Neuronal stem cell (in vitro differentiated cells): ENCODE data around the gene LMO2.

ENCODE experiments used
- DNase-seq: peaks from one replicate; pipeline ENCODE4 v3.0.0-alpha.2; 2013; ENCODE audit warnings: low spot score
- H2AFZ ChIP-seq: one replicate; pipeline ENCODE4 v1.6.1; 2013; ENCODE audit warnings: mild to moderate bottlenecking, low read length, inconsistent platforms
- H2AK5ac ChIP-seq: 2 replicates; pipeline ENCODE4 v1.6.1; 2013; ENCODE audit warnings: low read depth, mild to moderate bottlenecking, inconsistent platforms, low read length, moderate library complexity, mixed read lengths
- H2BK120ac ChIP-seq: 2 replicates; pipeline ENCODE4 v1.6.1; 2013; ENCODE audit warnings: low read depth, mild to moderate bottlenecking, inconsistent platforms, low read length, moderate library complexity, mixed read lengths
- H2BK12ac ChIP-seq: one replicate; pipeline ENCODE4 v1.6.1; 2013; ENCODE audit warnings: low read length, inconsistent platforms
- H2BK15ac ChIP-seq: 2 replicates; pipeline ENCODE4 v1.6.1; 2013; ENCODE audit warnings: mild to moderate bottlenecking, low read length, inconsistent platforms, mixed read lengths
- H2BK5ac ChIP-seq: one replicate; pipeline ENCODE4 v1.6.1; 2013; ENCODE audit warnings: inconsistent platforms, mild to moderate bottlenecking, low read length, moderate library complexity
- H3K14ac ChIP-seq: one replicate; pipeline ENCODE4 v1.6.1; 2013; ENCODE audit warnings: low read length, inconsistent platforms
- H3K18ac ChIP-seq: 2 replicates; pipeline ENCODE4 v1.6.1; 2013; ENCODE audit warnings: low read length, inconsistent platforms
- H3K23ac ChIP-seq: 2 replicates; pipeline ENCODE4 v1.6.1; 2013; ENCODE audit warnings: low read depth, mild to moderate bottlenecking, mixed read lengths, low read length, inconsistent platforms; ENCODE audit not compliant: poor library complexity
- H3K27ac ChIP-seq: replicated peaks from 3 replicates; pipeline ENCODE4 v1.5.1; 2013; ENCODE audit warnings: low read length, inconsistent platforms
- H3K27me3 ChIP-seq, 3 experiments: 2 replicates each; pipeline ENCODE4 v1.6.1; 2013; ENCODE audit warnings: low read length in 3 of 3, mild to moderate bottlenecking in 2 of 3, inconsistent platforms in 1 of 3, low read depth in 1 of 3, mixed read lengths in 1 of 3, moderate library complexity in 1 of 3; ENCODE audit not compliant: control insufficient read depth in 3 of 3, insufficient read depth in 3 of 3
- H3K36me3 ChIP-seq, 2 donors: replicated peaks in 1 of 2; 2 replicates each; pipeline ENCODE4 v1.6.1; 2013; ENCODE audit warnings: low read length in 2 of 2; ENCODE audit not compliant: control insufficient read depth in 2 of 2, insufficient read depth in 2 of 2
- H3K4ac ChIP-seq: 2 replicates; pipeline ENCODE4 v1.6.1; 2013; ENCODE audit warnings: inconsistent platforms, mild to moderate bottlenecking, low read length, moderate library complexity
- H3K4me1 ChIP-seq, 2 donors: 1 replicate in 1 of 2; 2 replicates in 1 of 2; pipeline ENCODE4 v1.6.1; 2013; ENCODE audit warnings: low read length in 2 of 2, low read depth in 1 of 2; ENCODE audit not compliant: control insufficient read depth in 2 of 2, insufficient read depth in 1 of 2
- H3K4me2 ChIP-seq: one replicate; pipeline ENCODE4 v1.6.1; 2013; ENCODE audit warnings: mild to moderate bottlenecking, low read length, inconsistent platforms; ENCODE audit not compliant: insufficient read depth, poor library complexity, severe bottlenecking
- H3K4me3 ChIP-seq, 2 donors: 2 replicates each; pipeline ENCODE4 v1.5.1; 2013; ENCODE audit warnings: low read length in 2 of 2, mild to moderate bottlenecking in 2 of 2, inconsistent platforms in 1 of 2, moderate library complexity in 1 of 2
- H3K79me1 ChIP-seq: one replicate; pipeline ENCODE4 v1.6.1; 2013; ENCODE audit warnings: low read depth, mild to moderate bottlenecking, inconsistent platforms, low read length, moderate library complexity
- H3K9ac ChIP-seq: one replicate; pipeline ENCODE4 v1.6.1; 2013; ENCODE audit warnings: mild to moderate bottlenecking, low read depth, low read length, inconsistent platforms; ENCODE audit not compliant: poor library complexity
- H3K9me3 ChIP-seq, 2 donors: replicated peaks in 1 of 2; 2 replicates each; pipeline versions ENCODE3 to v1.6.1; 2013; ENCODE audit warnings: low read length in 2 of 2, mild to moderate bottlenecking in 2 of 2, inconsistent platforms in 1 of 2, low read depth in 1 of 2, mixed read lengths in 1 of 2, moderate library complexity in 1 of 2; ENCODE audit not compliant: control insufficient read depth in 2 of 2, insufficient read depth in 1 of 2
- H4K8ac ChIP-seq: one replicate; pipeline ENCODE4 v1.6.1; 2013; ENCODE audit warnings: low read depth, mild to moderate bottlenecking, inconsistent platforms, low read length, moderate library complexity
- H4K91ac ChIP-seq: one replicate; pipeline ENCODE4 v1.6.1; 2013; ENCODE audit warnings: low read length, low read depth, mild to moderate bottlenecking, inconsistent platforms; ENCODE audit not compliant: poor library complexity
- WGBS, 2 donors: extraction: QIAGEN DNeasy Blood & Tissue Kit; methylation state at CpG; one replicate each; pipeline ENCODE4 v1.1.7; 2013; ENCODE audit warnings: missing lambda C conversion rate in 2 of 2, mixed read lengths in 1 of 2; ENCODE audit not compliant: insufficient read length in 2 of 2, insufficient replicate concordance in 1 of 2; ENCODE audit errors: extremely low coverage in 2 of 2; 5-methylcytosine and 5-hydroxymethylcytosine counted together

Gene LMO2

DNA sequence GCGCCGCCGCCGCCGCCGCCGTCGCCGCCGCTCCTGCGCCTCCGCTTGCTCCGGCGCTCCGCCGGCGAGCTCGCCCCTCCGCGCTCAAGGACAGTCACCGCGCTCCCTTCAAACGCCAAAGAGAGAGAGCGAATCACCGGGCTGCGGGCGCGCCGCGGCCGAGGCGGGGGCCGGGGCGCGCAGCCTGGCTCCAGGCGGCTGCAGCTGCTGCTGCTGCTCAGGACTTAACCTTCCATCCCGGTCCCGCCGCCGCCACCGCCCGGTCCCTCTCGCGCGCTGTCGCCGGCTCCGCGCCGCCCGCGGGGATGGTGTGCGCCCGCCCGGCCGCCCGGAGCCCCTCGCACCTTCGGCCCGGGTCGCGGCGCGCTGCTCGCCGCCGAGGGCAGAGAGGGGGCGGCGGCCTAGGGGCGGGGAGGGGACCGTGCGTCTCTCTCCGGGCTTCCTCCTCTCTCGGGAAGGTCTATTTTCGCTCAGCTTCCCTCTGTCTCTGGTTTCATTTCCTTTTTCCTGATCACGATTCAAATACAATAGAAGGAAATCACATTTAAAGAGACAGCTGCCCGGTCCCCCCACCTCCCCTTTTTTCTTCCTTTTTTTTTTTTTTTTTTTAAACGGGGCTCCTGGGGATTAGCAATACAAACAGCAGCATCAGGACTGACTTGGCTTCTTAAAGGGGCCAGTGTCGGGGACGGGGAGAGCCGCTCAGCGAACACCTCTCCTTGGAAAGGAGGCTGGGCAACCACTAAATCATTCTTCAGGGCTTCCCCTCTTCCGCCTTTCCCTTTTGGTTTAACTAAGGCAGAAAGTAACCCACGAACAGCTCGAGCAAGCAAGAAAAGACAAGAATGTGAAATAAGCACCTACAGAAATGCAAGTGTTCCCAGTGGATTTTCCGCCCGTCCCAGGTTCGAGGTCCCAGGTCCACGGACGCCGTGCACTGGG lies 22.1 kb downstream of the LMO2 start:
- H2BK120ac ChIP-seq: no peak overlapping the region
- no peaks in the 10 kb centered on the region for H3K9me3 ChIP-seq
- no peak overlapping the region for H2BK5ac ChIP-seq
- no peaks in the 10 kb centered on the region for H3K36me3 ChIP-seq
- H3K4me1 ChIP-seq: peaks cover 5 to 8% of the 10 kb centered on the region in 2 donors
- H3K79me1 ChIP-seq: no peaks in the 10 kb centered on the region
- H2AFZ ChIP-seq: peak overlapping the region; percentile 93
- peak overlapping the region; percentile 34 for H2BK15ac ChIP-seq
- peak overlapping the region; percentile 28 for H2AK5ac ChIP-seq
- H3K27ac ChIP-seq: no peak overlapping the region
- WGBS, 2 donors: no CpG with 5 or more reads among the region's 91 CpGs
- peaks cover 7 to 95% (median 33%) of the 10 kb centered on the region in 3 experiments for H3K27me3 ChIP-seq
- peak overlapping the region; percentile 61 for H3K23ac ChIP-seq
- peak overlapping the region; percentile 96 for H3K4me2 ChIP-seq
- H3K4me3 ChIP-seq: peak overlapping the region; percentile 38 to 81
- H3K18ac ChIP-seq: peak overlapping the region; percentile 93
- H3K4ac ChIP-seq: no peak overlapping the region
- H2BK12ac ChIP-seq: peak overlapping the region; percentile 99
- H3K14ac ChIP-seq: no peak overlapping the region
- no peak overlapping the region for H4K91ac ChIP-seq
- DNase-seq: no peak
- H3K9ac ChIP-seq: peak overlapping the region; percentile 44
- peak overlapping the region; percentile 32 for H4K8ac ChIP-seq

DNA sequence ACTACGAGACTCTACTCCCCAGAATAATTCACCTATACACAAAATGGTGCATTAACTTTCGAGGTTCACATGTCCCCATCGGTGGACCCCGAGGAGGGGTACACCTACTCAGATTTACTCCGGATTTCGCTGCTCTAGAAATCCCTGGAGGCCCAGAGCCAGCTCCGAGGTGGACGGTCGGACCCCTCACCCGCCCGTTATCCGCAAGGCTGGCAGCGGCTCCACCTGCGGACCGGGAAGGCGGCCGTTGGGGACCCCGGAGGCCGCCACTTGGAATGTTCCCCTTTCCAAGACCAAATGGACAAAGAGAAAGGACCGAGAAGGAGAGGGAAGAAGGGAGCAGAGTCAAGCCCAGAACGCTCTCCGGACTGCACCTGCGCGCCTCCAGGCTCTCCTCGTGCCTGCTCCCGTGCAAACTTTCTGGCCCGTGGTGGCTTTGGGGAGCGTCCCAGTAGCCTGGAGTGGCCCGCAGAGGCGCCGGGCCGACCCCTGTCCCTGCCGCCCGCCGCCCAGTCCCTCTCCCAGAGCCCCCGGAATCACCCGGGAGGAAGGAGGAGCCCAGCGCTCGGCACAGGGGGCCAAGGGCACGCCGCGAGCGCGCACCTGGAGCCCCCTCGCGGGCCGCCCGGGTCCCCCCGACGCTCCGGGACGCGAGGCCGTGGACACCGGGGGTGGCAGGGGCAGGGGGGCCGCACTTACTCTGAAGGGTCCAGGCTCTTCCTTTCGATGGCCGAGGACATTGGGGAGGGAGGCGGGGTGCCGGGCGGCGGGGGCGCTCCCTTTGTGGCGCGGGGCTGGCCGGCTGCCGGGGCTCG lies 23.0 kb downstream of the LMO2 start:
- DNase-seq: no peak
- no peak overlapping the region for H2AK5ac ChIP-seq
- no peak overlapping the region for H3K9ac ChIP-seq
- H3K4ac ChIP-seq: no peak overlapping the region
- H3K27ac ChIP-seq: no peak overlapping the region
- peak overlapping the region; percentile 38 to 81 for H3K4me3 ChIP-seq
- H3K36me3 ChIP-seq: no peaks in the 10 kb centered on the region
- no peaks in the 10 kb centered on the region for H3K79me1 ChIP-seq
- H2BK120ac ChIP-seq: no peak overlapping the region
- peak overlapping the region; percentile 93 for H2AFZ ChIP-seq
- peaks cover 5 to 8% of the 10 kb centered on the region in 2 donors for H3K4me1 ChIP-seq
- no peak overlapping the region for H3K14ac ChIP-seq
- peak overlapping the region; percentile 85 for H3K18ac ChIP-seq
- peak overlapping the region; percentile 80 for H3K4me2 ChIP-seq
- H3K9me3 ChIP-seq: no peaks in the 10 kb centered on the region
- no peak overlapping the region for H2BK12ac ChIP-seq
- H2BK5ac ChIP-seq: no peak overlapping the region
- H3K27me3 ChIP-seq: peaks cover 7 to 95% (median 33%) of the 10 kb centered on the region in 3 experiments
- no CpG with 5 or more reads among the region's 68 CpGs for WGBS, 2 donors
- peak overlapping the region; percentile 75 for H2BK15ac ChIP-seq
- peak overlapping the region; percentile 65 for H4K8ac ChIP-seq
- H4K91ac ChIP-seq: no peak overlapping the region
- H3K23ac ChIP-seq: no peak overlapping the region

- Histone ChIP-seq H3K27ac (no peak overlapping the region), H4K91ac (no peak overlapping the region), H3K4me3 (no peak overlapping the region), H3K4ac (no peak overlapping the region), H3K23ac (no peak overlapping the region), H2AFZ (no peak overlapping the region), H2BK5ac (no peak overlapping the region), H3K4me1 (peaks cover 5 to 8% of the 10 kb centered on the region in 2 donors), H3K14ac (no peak overlapping the region), H4K8ac (no peak overlapping the region), H2BK12ac (no peak overlapping the region), H3K36me3 (no peaks in the 10 kb centered on the region), H3K9me3 (no peaks in the 10 kb centered on the region), H3K27me3 (peaks cover 7 to 95% (median 33%) of the 10 kb centered on the region in 3 experiments), H2AK5ac (no peak overlapping the region), H3K79me1 (no peaks in the 10 kb centered on the region), H3K9ac (no peak overlapping the region), H2BK15ac (no peak overlapping the region), H3K4me2 (peak overlapping the region; percentile 80), H3K18ac (no peak overlapping the region), H2BK120ac (no peak overlapping the region)
- WGBS, 2 donors: no CpG with 5 or more reads among the region's 7 CpGs
- no peak for DNase-seq
Observed at GRCh38 chr11:33867996-33868646, 23.8 kb downstream of the LMO2 start.
